BE2C (cell line): ENCODE measurements around the gene OSBPL5.

Experiments
- DNase-seq: peaks from one replicate; pipeline ENCODE4 v3.0.0-alpha.2; 2020
- H3K27me3 ChIP-seq: fragments of 250-450 bp; sonication (Bioruptor Pico); 2 replicates; pipeline ENCODE4 v1.5.1; 2020; ENCODE audit warnings: mild to moderate bottlenecking
- H3K36me3 ChIP-seq: fragments of 250-450 bp; sonication (Bioruptor Pico); 2 replicates; pipeline ENCODE4 v1.5.1; 2020; ENCODE audit warnings: mild to moderate bottlenecking
- H3K4me1 ChIP-seq: fragments of 250-450 bp; sonication (Bioruptor Pico); 2 replicates; pipeline ENCODE4 v1.5.1; 2020
- H3K4me3 ChIP-seq: 2 replicates; pipeline ENCODE4 v1.5.1; 2011; ENCODE audit warnings: low read depth, low read length
- H3K9me3 ChIP-seq: fragments of 250-450 bp; sonication (Bioruptor Pico); 2 replicates; pipeline ENCODE4 v1.5.1; 2020
- TF ChIP-seq, protein P1 (sequence below): IDR thresholded peaks from 2 replicates; pipeline ENCODE4 v1.5.1; 2012; ENCODE audit warnings: mild to moderate bottlenecking, low read depth, low read length

Gene OSBPL5

GRCh38 chr11:3109434-3109833 is 55.7 kb downstream of the OSBPL5 start:
- Histone ChIP-seq H3K4me3 (no peak overlapping the region), H3K4me1 (no peaks in the 10 kb centered on the region), H3K9me3 (no peaks in the 10 kb centered on the region), H3K36me3 (no peaks in the 10 kb centered on the region), H3K27me3 (no peaks in the 10 kb centered on the region)
- no peak for DNase-seq
- TF ChIP-seq, protein P1, sequence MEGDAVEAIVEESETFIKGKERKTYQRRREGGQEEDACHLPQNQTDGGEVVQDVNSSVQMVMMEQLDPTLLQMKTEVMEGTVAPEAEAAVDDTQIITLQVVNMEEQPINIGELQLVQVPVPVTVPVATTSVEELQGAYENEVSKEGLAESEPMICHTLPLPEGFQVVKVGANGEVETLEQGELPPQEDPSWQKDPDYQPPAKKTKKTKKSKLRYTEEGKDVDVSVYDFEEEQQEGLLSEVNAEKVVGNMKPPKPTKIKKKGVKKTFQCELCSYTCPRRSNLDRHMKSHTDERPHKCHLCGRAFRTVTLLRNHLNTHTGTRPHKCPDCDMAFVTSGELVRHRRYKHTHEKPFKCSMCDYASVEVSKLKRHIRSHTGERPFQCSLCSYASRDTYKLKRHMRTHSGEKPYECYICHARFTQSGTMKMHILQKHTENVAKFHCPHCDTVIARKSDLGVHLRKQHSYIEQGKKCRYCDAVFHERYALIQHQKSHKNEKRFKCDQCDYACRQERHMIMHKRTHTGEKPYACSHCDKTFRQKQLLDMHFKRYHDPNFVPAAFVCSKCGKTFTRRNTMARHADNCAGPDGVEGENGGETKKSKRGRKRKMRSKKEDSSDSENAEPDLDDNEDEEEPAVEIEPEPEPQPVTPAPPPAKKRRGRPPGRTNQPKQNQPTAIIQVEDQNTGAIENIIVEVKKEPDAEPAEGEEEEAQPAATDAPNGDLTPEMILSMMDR = no peak

DNA sequence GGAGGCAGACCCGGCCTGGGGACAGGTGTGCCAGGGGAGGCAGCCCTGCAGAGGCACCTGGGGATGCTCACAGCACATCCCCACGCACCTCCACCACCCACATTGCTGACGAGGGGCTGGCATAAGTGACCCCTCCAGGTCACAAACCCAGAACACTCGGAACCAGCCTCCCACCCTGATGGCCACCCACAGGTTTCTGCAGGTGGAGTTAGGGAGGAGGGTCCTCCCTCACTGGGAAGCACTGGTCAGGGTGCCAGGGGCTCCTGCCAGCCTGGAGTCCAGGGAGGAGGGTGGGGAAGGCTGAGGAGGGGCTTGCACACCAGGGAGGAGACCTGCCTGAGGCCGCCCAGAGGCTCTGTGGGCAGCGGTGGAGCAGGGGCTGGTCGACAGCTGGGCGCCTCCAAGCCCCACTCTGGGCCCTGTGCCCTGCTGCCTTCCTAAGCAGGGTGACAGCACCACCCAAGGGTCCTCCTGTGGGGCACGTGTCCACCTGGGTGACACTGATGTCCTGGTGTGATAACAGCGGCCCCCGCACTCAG is 56.9 kb downstream of the OSBPL5 start:
- no peaks in the 10 kb centered on the region for H3K36me3 ChIP-seq

DNA sequence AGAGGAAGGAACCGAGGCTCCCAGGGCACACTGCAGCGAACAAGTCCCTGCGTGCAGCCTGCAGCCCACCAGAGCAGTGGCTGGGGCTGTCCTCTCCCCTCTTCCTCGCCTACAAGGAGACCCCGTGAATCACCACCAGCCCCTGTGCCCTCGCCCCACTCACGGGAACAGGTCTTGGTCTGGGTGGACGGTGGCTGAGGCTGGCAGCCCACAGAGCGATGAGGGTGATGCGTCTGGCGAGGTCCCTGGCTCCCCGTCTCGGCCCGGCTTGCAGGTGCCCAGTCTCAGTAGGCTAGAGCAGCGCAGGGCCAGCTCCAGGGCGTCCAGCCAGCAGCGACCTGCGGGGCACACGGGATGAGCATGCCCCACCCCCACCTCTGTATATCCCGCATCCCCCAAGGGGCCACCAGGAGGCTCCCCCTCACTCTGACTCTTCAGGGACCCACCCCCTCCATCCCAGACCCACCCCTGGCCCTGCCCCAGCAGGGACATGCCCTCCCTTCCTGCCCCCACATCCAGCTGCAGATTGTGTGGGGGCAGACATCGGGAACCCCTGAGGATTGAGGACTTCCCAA is 57.4 kb downstream of the OSBPL5 start:
- H3K4me3 ChIP-seq = no peak overlapping the region
- H3K27me3 ChIP-seq = no peaks in the 10 kb centered on the region
- TF ChIP-seq, protein P1 = no peak
- H3K36me3 ChIP-seq = no peaks in the 10 kb centered on the region
- H3K9me3 ChIP-seq = no peaks in the 10 kb centered on the region
- DNase-seq = no peak
- H3K4me1 ChIP-seq = no peaks in the 10 kb centered on the region

More for the DNA sequence above, 56.9 kb downstream of the OSBPL5 start:
- no peaks in the 10 kb centered on the region for H3K9me3 ChIP-seq
- H3K27me3 ChIP-seq = no peaks in the 10 kb centered on the region
- H3K4me3 ChIP-seq = no peak overlapping the region
- TF ChIP-seq, protein P1 = no peak
- no peak for DNase-seq
- no peaks in the 10 kb centered on the region for H3K4me1 ChIP-seq

DNA sequence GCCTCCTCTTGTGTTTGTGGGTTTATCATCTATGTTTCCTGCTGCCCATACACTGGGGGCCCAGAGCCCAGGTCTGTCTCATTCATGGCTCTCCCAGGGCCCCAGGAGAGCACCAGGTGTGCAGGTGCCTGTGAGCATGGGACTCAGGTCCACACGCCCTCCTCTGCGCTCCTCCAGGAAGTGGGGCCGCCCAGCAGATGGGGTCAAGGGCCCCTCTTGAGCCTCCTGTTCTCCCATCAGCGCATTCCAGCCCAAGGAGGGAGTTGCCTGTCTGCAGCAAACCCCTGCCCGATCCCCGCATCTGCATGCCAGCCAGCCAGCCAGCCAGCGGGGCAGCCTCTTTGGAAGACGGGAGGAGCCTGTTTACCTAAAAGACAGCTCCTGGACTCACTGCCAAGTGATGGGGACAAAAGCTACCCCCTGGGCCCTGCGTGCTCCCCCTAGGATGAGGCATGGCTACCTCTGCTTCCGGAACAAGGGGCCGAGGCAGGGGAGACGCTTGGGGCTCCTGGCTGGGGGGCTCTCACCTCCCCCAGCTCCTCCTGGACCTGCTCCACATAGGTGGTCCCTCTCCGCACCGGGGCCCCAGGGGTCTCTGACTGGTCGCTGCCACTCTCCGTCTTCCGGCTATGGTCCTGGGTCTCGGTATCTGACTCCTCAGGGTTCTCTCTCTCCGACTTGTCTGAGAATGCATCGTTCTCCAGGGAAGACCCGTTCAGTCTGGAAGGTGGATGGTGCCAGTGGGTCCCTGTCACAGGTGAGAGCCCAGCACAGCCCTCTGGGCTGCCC is 58.2 kb downstream of the OSBPL5 start:
- Histone ChIP-seq H3K4me3 (no peak overlapping the region), H3K4me1 (no peaks in the 10 kb centered on the region), H3K27me3 (no peaks in the 10 kb centered on the region), H3K36me3 (no peaks in the 10 kb centered on the region), H3K9me3 (no peaks in the 10 kb centered on the region)
- TF ChIP-seq, protein P1 = no peak
- no peak for DNase-seq

- Histone ChIP-seq H3K9me3 (no peaks in the 10 kb centered on the region), H3K4me1 (no peaks in the 10 kb centered on the region), H3K27me3 (no peaks in the 10 kb centered on the region), H3K4me3 (no peak overlapping the region), H3K36me3 (no peaks in the 10 kb centered on the region)
- TF ChIP-seq, protein P1 = no peak
- DNase-seq = no peak
These were observed 59.0 kb downstream of the OSBPL5 start for GRCh38 chr11:3105791-3106735.
